ENCODE measurements around the gene TEKT3.

Gene TEKT3

GRCh38 chr17:15273141-15273793, 68.1 kb downstream of the TEKT3 start:
- ATAC-seq (ENCODE audit: low read depth) = no peak
- peaks cover 3% of the 10 kb centered on the region for H3K9me3 Mint-ChIP-seq
- H3K4me1 Mint-ChIP-seq = no peaks in the 10 kb centered on the region
- peaks cover 3% of the 10 kb centered on the region for H3K27me3 Mint-ChIP-seq
- DNase-seq (ENCODE audit: low spot score in 2 of 2) = no peak
- no peak overlapping the region for H3K4me3 Mint-ChIP-seq
- H3K27ac Mint-ChIP-seq = no peak overlapping the region
- no peaks in the 10 kb centered on the region for H3K36me3 Mint-ChIP-seq

GRCh38 chr17:15271741-15272140, 69.7 kb downstream of the TEKT3 start:
- Mint-ChIP-seq H3K4me1 (no peaks in the 10 kb centered on the region), H3K9me3 (peaks cover 3% of the 10 kb centered on the region), H3K36me3 (no peaks in the 10 kb centered on the region), H3K27ac (no peak overlapping the region), H3K4me3 (no peak overlapping the region), H3K27me3 (peaks cover 6% of the 10 kb centered on the region)
- ATAC-seq (ENCODE audit: low read depth) (no peak), DNase-seq (ENCODE audit: low spot score in 2 of 2) (no peak)

DNA sequence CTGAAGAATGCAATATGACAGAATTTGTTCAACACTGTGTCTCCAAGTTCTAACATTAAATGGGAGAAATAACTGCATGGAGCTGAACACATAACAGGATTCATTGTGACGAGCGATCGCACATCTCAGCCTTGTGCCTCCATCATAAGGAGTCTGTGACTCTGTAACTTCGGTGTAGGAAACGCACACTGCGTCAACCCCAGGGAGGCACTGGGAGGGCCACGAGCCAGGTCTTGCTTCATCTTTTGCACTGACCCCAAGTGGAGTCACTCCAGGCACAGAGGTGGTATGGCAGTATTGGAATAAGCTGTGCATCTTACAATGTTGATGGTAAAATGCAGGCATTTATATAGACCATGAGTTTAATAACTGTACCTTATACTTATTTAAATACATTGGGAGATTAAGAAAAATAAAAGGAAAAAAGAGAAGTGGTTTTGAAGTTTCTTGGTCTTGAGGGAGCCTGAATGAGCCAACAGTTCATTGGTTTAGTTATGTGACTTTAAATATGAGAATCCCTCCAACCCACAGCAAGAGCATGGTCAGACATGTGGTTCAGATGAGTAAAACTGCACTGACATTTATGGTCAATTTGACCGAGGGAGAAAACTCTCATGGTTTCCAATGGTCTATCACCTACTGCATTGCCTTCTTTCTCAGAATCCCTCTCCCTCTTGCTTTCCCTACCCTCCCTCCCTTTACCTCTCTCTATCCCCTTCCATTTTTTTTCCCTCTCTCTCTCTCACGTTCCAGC, 70.6 kb downstream of the TEKT3 start:
- H3K27ac Mint-ChIP-seq = no peak overlapping the region
- no peak overlapping the region for H3K4me3 Mint-ChIP-seq
- peaks cover 1% of the 10 kb centered on the region for H3K9me3 Mint-ChIP-seq
- no peak for ATAC-seq (ENCODE audit: low read depth)
- peaks cover 11% of the 10 kb centered on the region for H3K27me3 Mint-ChIP-seq
- no peak for DNase-seq (ENCODE audit: low spot score in 2 of 2)
- H3K4me1 Mint-ChIP-seq = no peaks in the 10 kb centered on the region
- no peaks in the 10 kb centered on the region for H3K36me3 Mint-ChIP-seq

- H3K4me3 Mint-ChIP-seq = no peak overlapping the region
- no peak overlapping the region for H3K27ac Mint-ChIP-seq
- H3K27me3 Mint-ChIP-seq = peaks cover 15% of the 10 kb centered on the region
- H3K4me1 Mint-ChIP-seq = no peaks in the 10 kb centered on the region
- H3K9me3 Mint-ChIP-seq = peaks cover 1% of the 10 kb centered on the region
- ATAC-seq (ENCODE audit: low read depth) = no peak
- no peak for DNase-seq (ENCODE audit: low spot score in 2 of 2)
- no peaks in the 10 kb centered on the region for H3K36me3 Mint-ChIP-seq
These were observed 71.7 kb downstream of the TEKT3 start for GRCh38 chr17:15269780-15270089.

GRCh38 chr17:15269087-15269779, 72.2 kb downstream of the TEKT3 start:
- Mint-ChIP-seq H3K4me1 (no peaks in the 10 kb centered on the region), H3K4me3 (no peak overlapping the region), H3K27me3 (peaks cover 15% of the 10 kb centered on the region), H3K9me3 (no peaks in the 10 kb centered on the region), H3K27ac (no peak overlapping the region), H3K36me3 (no peaks in the 10 kb centered on the region)
- no peak for DNase-seq (ENCODE audit: low spot score in 2 of 2)
- no peak for ATAC-seq (ENCODE audit: low read depth)

GRCh38 chr17:15268461-15268860, 72.9 kb downstream of the TEKT3 start:
- no peak for DNase-seq (ENCODE audit: low spot score in 2 of 2)
- Mint-ChIP-seq H3K27ac (no peak overlapping the region), H3K4me1 (no peaks in the 10 kb centered on the region), H3K36me3 (no peaks in the 10 kb centered on the region), H3K4me3 (no peak overlapping the region), H3K9me3 (no peaks in the 10 kb centered on the region), H3K27me3 (peaks cover 15% of the 10 kb centered on the region)
- ATAC-seq (ENCODE audit: low read depth) = no peak

DNA sequence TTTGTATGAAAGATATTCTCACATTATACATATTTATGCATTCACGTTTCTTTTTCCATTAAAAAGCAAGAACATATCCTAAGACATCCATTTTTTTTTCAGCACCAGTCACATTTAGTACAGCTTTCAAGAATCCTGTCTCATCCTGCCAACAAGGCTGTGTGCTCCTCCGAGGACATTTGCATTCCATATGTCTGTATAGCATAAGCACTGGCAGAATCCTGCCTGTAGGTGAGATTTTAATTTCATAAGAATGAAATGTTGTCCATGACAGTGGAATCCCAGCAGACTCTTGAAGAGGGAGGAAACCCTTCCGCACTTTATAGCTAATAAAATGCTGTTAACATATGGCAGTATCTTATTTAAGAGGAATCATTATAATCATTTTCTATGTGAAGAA, 73.4 kb downstream of the TEKT3 start:
- no peak overlapping the region for H3K27ac Mint-ChIP-seq
- H3K4me3 Mint-ChIP-seq = no peak overlapping the region
- DNase-seq (ENCODE audit: low spot score in 2 of 2) (no peak), ATAC-seq (ENCODE audit: low read depth) (no peak)
- no peaks in the 10 kb centered on the region for H3K9me3 Mint-ChIP-seq
- H3K4me1 Mint-ChIP-seq = no peaks in the 10 kb centered on the region
- no peaks in the 10 kb centered on the region for H3K36me3 Mint-ChIP-seq
- H3K27me3 Mint-ChIP-seq = peaks cover 15% of the 10 kb centered on the region

DNA sequence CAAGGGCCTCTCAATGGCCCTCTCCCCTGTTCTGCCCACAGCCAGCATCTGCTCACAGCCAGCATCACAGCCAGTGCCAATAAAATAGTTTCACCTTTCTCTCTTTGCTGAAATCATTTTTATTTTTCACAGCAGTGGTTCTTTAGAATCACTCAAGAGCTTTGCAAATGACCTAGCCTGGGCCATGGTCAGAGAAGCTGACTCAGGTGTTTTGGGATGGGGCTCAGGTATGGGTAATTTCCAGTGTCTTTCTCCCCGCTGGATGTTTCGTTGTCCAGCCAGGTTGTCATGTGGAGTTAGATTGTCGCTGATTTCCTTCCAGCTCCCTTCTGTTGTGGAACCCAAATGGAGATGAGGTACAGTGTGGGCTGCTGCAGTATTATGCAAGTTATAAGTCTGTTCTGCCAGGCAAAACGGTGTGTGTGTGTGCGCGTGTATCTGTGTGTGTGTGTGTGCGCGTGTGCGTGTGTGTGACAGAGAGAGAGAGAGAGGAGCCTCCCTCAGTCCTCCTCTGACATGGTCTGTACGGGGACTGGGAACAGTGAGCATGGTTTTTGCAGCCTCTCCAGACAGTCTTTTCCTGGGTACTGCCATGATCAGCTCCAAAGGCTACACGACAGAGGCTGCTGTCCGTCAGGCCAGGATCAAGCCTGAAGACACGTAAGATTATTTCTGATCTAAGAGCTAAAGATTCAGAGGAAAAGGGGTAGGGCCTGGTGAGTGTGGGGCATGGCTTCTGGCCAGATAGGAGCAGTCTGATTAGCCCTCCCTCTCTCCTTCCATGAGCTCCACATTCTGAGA, 74.9 kb downstream of the TEKT3 start:
- no peaks in the 10 kb centered on the region for H3K36me3 Mint-ChIP-seq
- no peak overlapping the region for H3K27ac Mint-ChIP-seq
- DNase-seq (ENCODE audit: low spot score in 2 of 2) (no peak), ATAC-seq (ENCODE audit: low read depth) (no peak)
- peaks cover 15% of the 10 kb centered on the region for H3K27me3 Mint-ChIP-seq
- H3K9me3 Mint-ChIP-seq = no peaks in the 10 kb centered on the region
- no peak overlapping the region for H3K4me3 Mint-ChIP-seq
- no peaks in the 10 kb centered on the region for H3K4me1 Mint-ChIP-seq

DNA sequence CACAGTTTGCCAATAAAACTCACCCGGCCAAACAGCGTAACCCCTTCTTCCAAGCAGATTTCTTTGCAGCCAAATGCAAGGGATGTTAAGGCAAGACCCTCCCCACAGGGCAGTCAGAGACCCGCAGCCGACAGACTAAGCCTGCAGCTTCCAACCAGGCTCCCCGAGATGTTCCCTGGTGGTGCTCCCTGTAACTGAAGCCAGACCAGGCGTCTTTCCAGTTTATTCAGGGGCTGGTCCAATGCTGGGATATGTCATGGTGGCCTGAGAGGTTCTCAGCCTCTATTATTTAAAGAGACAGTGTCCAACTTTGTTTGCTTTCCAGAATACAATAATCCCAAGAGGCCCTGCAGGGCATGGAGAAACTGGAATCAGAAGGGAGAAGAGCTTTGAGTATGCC, 76.3 kb downstream of the TEKT3 start, which contains the start of gene PMP22:
PMP22 (minus strand) TSS at position 196 of the 400 bp plus-strand sequence. CDS start 4,599 bp downstream, outside the sequence.
- no peak for DNase-seq (ENCODE audit: low spot score in 2 of 2)
- no peak within 1 kb of the TSS for H3K4me3 Mint-ChIP-seq

DNA sequence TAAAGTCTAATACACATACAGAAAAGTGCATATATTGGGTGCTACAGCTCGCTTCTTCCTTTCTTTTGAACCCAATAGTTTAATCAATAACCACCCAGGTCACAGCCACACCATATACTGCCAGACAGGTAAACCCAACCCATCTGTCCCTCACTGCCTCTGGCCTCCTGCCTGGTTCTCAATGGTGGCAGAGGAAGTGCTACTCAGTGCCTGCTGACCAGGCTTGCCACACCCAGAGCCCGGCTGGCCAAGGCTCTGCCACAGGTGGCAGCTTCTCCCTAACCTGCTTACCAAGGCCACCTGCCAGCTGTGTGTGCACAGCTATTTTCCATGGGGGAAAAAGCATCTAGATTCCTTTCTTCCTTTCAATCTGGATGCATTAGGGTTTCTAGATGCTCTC, 76.9 kb downstream of the TEKT3 start:
- DNase-seq (ENCODE audit: low spot score in 2 of 2) (no peak), ATAC-seq (ENCODE audit: low read depth) (no peak)
- Mint-ChIP-seq H3K9me3 (no peaks in the 10 kb centered on the region), H3K4me3 (no peak overlapping the region), H3K27ac (no peak overlapping the region), H3K36me3 (no peaks in the 10 kb centered on the region), H3K4me1 (no peaks in the 10 kb centered on the region), H3K27me3 (peaks cover 19% of the 10 kb centered on the region)

More for the DNA sequence above, 76.3 kb downstream of the TEKT3 start, which contains the start of gene PMP22:
- ATAC-seq (ENCODE audit: low read depth) = no peak
- Mint-ChIP-seq H3K27ac (no peak within 1 kb of the TSS), H3K4me1 (no peaks in the 10 kb centered on the region), H3K27me3 (peaks cover 19% of the 10 kb centered on the region), H3K36me3 (no peaks in the 10 kb centered on the region), H3K9me3 (no peaks in the 10 kb centered on the region)

DNA sequence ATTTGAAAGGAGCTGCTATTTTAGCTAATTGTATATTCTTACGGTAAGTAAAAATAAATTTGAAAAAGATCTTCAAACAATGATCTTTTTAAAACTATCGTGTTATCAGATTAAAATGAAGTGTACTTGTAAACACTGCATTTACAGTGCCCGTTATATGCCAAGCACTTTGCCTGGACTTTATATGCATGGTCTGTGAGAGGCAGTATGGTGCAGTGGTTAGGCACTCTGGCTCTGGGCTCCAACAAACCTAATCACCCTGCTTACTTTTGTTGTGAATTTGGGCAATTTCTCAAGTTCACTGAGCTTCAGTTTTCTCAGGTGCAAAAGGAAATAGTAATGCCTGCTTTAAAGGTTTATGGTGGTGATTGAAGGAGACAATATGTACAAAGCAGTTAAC, 77.7 kb downstream of the TEKT3 start:
- no peak overlapping the region for H3K27ac Mint-ChIP-seq
- H3K9me3 Mint-ChIP-seq = no peaks in the 10 kb centered on the region
- H3K4me3 Mint-ChIP-seq = no peak overlapping the region
- no peak for DNase-seq (ENCODE audit: low spot score in 2 of 2)
- H3K36me3 Mint-ChIP-seq = no peaks in the 10 kb centered on the region
- peaks cover 24% of the 10 kb centered on the region for H3K27me3 Mint-ChIP-seq
- ATAC-seq (ENCODE audit: low read depth) = no peak
- H3K4me1 Mint-ChIP-seq = no peaks in the 10 kb centered on the region

DNA sequence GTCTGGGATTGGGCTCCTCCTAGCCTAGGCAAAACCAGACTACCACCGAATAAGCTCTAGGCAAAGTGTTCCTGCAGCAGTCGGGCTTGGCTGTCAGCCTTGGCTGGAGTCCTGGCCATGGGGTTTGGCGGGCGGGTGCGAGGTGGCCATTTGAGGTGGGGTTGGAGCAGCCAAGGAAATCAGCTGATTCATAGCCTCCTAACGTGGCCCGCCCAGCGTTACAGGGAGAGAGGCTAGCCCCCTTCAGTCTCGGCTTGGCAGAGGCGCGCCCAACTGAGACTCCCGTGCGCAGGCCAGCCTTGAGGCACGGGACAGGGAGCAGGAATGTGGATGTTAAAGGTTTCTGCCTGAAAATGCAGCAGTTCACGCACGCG, 78.2 kb downstream of the TEKT3 start:
- Mint-ChIP-seq H3K36me3 (no peaks in the 10 kb centered on the region), H3K27ac (no peak overlapping the region), H3K9me3 (no peaks in the 10 kb centered on the region), H3K27me3 (peaks cover 27% of the 10 kb centered on the region), H3K4me1 (no peaks in the 10 kb centered on the region), H3K4me3 (no peak overlapping the region)
- DNase-seq (ENCODE audit: low spot score in 2 of 2) = no peak
- no peak for ATAC-seq (ENCODE audit: low read depth)

DNA sequence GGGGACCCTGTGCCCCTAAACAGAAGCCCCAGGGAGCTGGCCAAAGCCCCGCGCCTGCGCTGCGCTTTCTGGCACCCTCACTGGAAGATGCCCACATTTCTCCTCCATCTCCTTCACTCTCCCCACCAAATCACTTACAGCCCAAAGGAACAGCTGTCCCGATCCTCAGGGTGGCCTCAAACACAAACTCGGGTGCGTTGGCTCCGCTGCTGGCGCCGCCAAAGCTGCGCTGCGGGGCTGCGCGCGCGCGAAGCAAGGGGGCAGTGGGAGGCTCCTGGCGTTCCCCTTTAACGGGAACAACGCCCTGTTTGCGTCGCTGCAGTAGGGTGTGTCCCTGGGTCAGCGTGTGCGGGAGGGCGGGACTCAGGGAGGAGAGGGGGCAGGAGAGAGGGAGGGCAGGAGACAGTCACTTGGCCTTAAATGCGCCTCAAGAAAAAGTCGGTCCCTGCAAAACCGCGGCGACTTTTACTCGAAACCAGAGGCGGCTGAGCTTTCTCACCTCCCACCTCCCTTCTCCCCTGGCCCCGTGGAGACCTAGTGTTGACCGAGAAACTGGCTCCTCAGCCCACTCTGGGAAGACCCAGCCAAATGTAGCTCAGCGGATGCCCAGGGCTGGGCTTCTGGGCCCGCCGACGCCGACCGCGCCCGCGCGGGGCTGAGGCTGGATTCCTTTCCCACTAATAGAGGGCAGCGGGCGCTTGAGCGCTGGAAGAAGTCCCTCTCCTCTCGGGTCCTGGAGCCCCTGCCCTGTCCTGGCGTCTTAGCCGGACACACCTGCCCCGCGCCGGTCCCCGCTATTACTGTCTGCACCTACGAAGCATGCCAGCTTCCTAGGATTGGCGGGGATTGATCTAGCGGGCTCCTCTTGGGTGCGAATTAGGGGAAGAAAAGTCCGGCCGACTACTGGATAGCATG, 78.8 kb downstream of the TEKT3 start:
- H3K27ac Mint-ChIP-seq = no peak overlapping the region
- peaks cover 27% of the 10 kb centered on the region for H3K27me3 Mint-ChIP-seq
- DNase-seq (ENCODE audit: low spot score in 2 of 2) (no peak), ATAC-seq (ENCODE audit: low read depth) (no peak)
- H3K4me1 Mint-ChIP-seq = no peaks in the 10 kb centered on the region
- no peaks in the 10 kb centered on the region for H3K9me3 Mint-ChIP-seq
- no peak overlapping the region for H3K4me3 Mint-ChIP-seq
- H3K36me3 Mint-ChIP-seq = no peaks in the 10 kb centered on the region
